Natural killer cell (primary cell): ENCODE data around the gene LGALSL. TPM values are rescaled to one million over a fixed set of nuclear protein-coding genes. Genes with fewer than 3 reads are reported as not detected.

Experiments used
- ATAC-seq, 3 donors: fragments of 150-1000 bp in 2 of 3; fragments of 200-7000 bp in 1 of 3; cut with Tn5 transposase; 1 replicate in 1 of 3; 2 replicates in 2 of 3; pipeline ENCODE4 v1.10.0; 2021; ENCODE audit warnings: mild to moderate bottlenecking in 2 of 3, moderate library complexity in 2 of 3
- DNase-seq, 2 donors: peaks; one replicate each; pipeline versions ENCODE4 v3.0.0 to v3.0.0-alpha.2; 2013 to 2021; ENCODE audit warnings: mixed read lengths in 1 of 2
- H3K27ac ChIP-seq: one replicate; pipeline ENCODE4 v1.5.1; 2013; ENCODE audit warnings: mild to moderate bottlenecking, low read length
- H3K27me3 ChIP-seq: one replicate; pipeline ENCODE4 v1.6.1; 2013; ENCODE audit warnings: low read length; ENCODE audit not compliant: control insufficient read depth, insufficient read depth
- H3K36me3 ChIP-seq: one replicate; pipeline ENCODE4 v1.6.1; 2013; ENCODE audit warnings: low read length; ENCODE audit not compliant: control insufficient read depth, insufficient read depth
- H3K4me1 ChIP-seq: one replicate; pipeline ENCODE4 v1.6.1; 2013; ENCODE audit warnings: low read length; ENCODE audit not compliant: control insufficient read depth, insufficient read depth
- H3K4me3 ChIP-seq: one replicate; pipeline ENCODE4 v1.5.1; 2013; ENCODE audit warnings: low read length
- H3K9me3 ChIP-seq: one replicate; pipeline ENCODE4 v1.6.1; 2013; ENCODE audit warnings: low read length; ENCODE audit not compliant: control insufficient read depth, insufficient read depth
- H3K27ac Mint-ChIP-seq, 2 donors: one replicate each; pipeline ENCODE4 v1.8.0; 2022; ENCODE audit warnings: mild to moderate bottlenecking in 2 of 2, mixed read lengths in 2 of 2, moderate library complexity in 1 of 2
- H3K27me3 Mint-ChIP-seq, 2 donors: one replicate each; pipeline ENCODE4 v1.8.0; 2022; ENCODE audit warnings: low read depth in 2 of 2, mixed read lengths in 2 of 2
- H3K36me3 Mint-ChIP-seq: one replicate; pipeline ENCODE4 v1.8.0; 2022; ENCODE audit warnings: mixed read lengths
- H3K4me1 Mint-ChIP-seq, 2 donors: one replicate each; pipeline ENCODE4 v1.8.0; 2022; ENCODE audit warnings: mixed read lengths in 2 of 2
- H3K4me3 Mint-ChIP-seq: one replicate; pipeline ENCODE4 v1.8.0; 2022; ENCODE audit warnings: mild to moderate bottlenecking, moderate library complexity, mixed read lengths
- H3K9me3 Mint-ChIP-seq, 2 donors: one replicate each; pipeline ENCODE4 v1.8.0; 2022; ENCODE audit warnings: mixed read lengths in 2 of 2
- WGBS: methylation state at CpG from one replicate; pipeline ENCODE4 v1.1.7; 2013; ENCODE audit warnings: missing lambda C conversion rate; ENCODE audit not compliant: insufficient coverage; 5-methylcytosine and 5-hydroxymethylcytosine counted together
- intact Hi-C: fragments of 100-400 bp; cut with micrococcal nuclease; formaldehyde crosslinking; loops from one replicate; pipeline ENCODE4 v1.14.2; 2022
- total RNA-seq, 4 donors: library from RNA; stranded (reverse); fragments of 120-200 nt in 1 of 4; gene quantifications; one replicate each; pipeline versions ENCODE4 v1.2.3 to v1.2.4, GENCODE V29; 2013 to 2022
- TF ChIP-seq, protein P1 (sequence below): fragments of 200-600 bp; IDR thresholded peaks from one replicate; pipeline ENCODE4 v1.8.0; 2022; ENCODE audit warnings: antibody characterized with exemption

LGALSL gene
- total RNA-seq, 3 donors from 2014 or later (not counting 1 experiment from before 2014, with no cell fraction given): 1.3 to 8.6 (median 2.0) TPM

DNA sequence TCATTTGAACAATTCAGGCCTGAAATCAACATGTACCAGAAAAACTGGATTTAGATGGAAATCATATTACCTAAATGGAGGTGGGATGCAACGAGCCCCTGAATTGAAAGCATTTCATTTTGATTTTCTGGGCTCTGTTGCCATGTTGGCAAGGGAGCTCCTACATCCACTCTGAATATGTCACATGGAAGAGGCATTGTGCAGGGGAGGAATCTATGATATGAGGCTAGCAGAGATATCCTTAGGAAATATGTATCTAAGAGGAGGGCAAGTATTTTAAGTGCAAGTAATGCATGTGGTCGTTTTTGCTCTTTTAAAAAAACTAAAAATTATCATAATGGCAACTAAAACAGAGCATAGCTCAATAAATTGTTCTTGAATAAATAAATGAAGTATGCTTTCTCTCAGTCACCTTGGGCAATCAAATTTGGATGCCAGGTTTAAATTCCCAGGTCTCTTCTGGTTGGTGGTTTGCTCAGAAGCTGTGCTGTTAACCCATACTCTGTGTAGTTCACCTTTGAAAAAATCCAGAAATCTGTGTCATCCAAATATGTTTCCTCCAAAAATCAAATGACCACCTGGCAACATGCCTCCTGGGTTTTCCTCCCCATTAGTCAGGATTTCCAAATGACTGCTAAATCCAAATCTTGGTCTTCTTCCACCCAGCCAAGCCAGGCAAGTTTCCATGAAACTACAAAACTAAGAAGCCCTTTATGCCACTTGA is 6.5 kb upstream of the LGALSL start:
- H3K4me3 ChIP-seq: no peak overlapping the region
- H3K4me1 ChIP-seq: no peaks in the 10 kb centered on the region
- DNase-seq (no peak), ATAC-seq (no peak)
- no peaks in the 10 kb centered on the region for H3K9me3 ChIP-seq
- no peaks in the 10 kb centered on the region for H3K27me3 ChIP-seq
- TF ChIP-seq, protein P1, sequence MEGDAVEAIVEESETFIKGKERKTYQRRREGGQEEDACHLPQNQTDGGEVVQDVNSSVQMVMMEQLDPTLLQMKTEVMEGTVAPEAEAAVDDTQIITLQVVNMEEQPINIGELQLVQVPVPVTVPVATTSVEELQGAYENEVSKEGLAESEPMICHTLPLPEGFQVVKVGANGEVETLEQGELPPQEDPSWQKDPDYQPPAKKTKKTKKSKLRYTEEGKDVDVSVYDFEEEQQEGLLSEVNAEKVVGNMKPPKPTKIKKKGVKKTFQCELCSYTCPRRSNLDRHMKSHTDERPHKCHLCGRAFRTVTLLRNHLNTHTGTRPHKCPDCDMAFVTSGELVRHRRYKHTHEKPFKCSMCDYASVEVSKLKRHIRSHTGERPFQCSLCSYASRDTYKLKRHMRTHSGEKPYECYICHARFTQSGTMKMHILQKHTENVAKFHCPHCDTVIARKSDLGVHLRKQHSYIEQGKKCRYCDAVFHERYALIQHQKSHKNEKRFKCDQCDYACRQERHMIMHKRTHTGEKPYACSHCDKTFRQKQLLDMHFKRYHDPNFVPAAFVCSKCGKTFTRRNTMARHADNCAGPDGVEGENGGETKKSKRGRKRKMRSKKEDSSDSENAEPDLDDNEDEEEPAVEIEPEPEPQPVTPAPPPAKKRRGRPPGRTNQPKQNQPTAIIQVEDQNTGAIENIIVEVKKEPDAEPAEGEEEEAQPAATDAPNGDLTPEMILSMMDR: no peak
- peaks cover 27 to 37% of the 10 kb centered on the region in 2 donors for H3K27me3 Mint-ChIP-seq
- no peaks in the 10 kb centered on the region for H3K36me3 Mint-ChIP-seq
- 93% methylated on average over 1 of the region's 2 CpGs for whole genome bisulfite sequencing
- intact Hi-C loops: no loop called here
- H3K27ac Mint-ChIP-seq: no peak overlapping the region
- no peaks in the 10 kb centered on the region for H3K4me1 Mint-ChIP-seq
- H3K36me3 ChIP-seq: no peaks in the 10 kb centered on the region
- no peaks in the 10 kb centered on the region for H3K9me3 Mint-ChIP-seq
- no peak overlapping the region for H3K27ac ChIP-seq
- H3K4me3 Mint-ChIP-seq: no peak overlapping the region

DNA sequence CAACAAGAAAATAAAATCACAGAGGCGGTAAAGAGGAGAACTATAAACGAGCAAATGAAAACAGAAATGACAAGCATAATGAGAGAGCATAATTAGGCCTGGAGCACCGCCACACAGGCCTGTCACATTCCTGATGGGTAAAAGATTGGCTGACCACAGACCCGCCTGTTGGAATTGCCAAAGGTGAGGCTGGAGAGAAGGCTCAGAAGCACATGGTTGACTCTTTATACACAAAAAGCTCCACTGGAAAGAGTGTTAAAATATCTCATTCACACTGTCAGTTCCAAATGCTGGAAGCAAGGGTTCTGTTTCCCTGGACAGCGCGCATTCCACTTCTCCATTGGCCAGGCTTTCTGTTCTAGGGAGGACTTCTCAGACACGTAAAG is 5.9 kb upstream of the LGALSL start:
- H3K4me1 Mint-ChIP-seq: no peaks in the 10 kb centered on the region
- intact Hi-C loops: no loop called here
- no peaks in the 10 kb centered on the region for H3K36me3 Mint-ChIP-seq
- Histone ChIP-seq H3K4me1 (no peaks in the 10 kb centered on the region), H3K36me3 (no peaks in the 10 kb centered on the region), H3K27ac (no peak overlapping the region), H3K4me3 (no peak overlapping the region), H3K9me3 (no peaks in the 10 kb centered on the region), H3K27me3 (no peaks in the 10 kb centered on the region)
- H3K9me3 Mint-ChIP-seq: no peaks in the 10 kb centered on the region
- H3K27ac Mint-ChIP-seq: no peak overlapping the region
- H3K27me3 Mint-ChIP-seq: peaks cover 27 to 34% of the 10 kb centered on the region in 2 donors
- WGBS: 92% methylated on average over 7 of the region's 7 CpGs
- TF ChIP-seq, protein P1: no peak
- H3K4me3 Mint-ChIP-seq: no peak overlapping the region
- ATAC-seq: no peak
- no peak for DNase-seq

DNA sequence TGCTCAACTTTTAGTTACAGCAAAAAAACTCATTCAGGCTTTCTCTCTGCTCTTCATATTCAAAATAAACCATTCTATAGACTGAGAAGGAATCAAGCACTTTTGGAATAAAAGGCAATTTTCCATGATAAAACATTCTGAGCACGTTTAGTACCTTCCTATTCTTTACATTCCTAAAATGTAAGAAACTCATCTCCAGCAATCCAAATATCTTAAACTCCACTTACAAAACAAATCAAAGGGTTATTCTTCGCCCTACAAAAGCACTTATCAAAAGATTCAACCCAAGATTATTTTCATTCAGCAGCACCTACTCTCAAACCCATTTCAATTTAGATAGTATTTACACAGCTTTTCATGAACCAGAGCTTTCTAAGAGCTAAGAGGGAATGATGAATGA is 2.9 kb upstream of the LGALSL start:
- 88% methylated on average over 2 of the region's 2 CpGs for whole genome bisulfite sequencing
- TF ChIP-seq, protein P1: no peak
- intact Hi-C loops: no loop called here

More for the DNA sequence above, 2.9 kb upstream of the LGALSL start:
- Mint-ChIP-seq H3K4me1 (no peaks in the 10 kb centered on the region), H3K36me3 (no peaks in the 10 kb centered on the region), H3K27me3 (peaks cover 23 to 32% of the 10 kb centered on the region in 2 donors), H3K27ac (no peak overlapping the region), H3K4me3 (no peak overlapping the region), H3K9me3 (no peaks in the 10 kb centered on the region)
- ATAC-seq (no peak), DNase-seq (no peak)
- H3K4me3 ChIP-seq: no peak overlapping the region
- H3K9me3 ChIP-seq: no peaks in the 10 kb centered on the region
- H3K27ac ChIP-seq: no peak overlapping the region
- H3K4me1 ChIP-seq: peaks cover 8% of the 10 kb centered on the region
- peaks cover 4% of the 10 kb centered on the region for H3K27me3 ChIP-seq
- H3K36me3 ChIP-seq: no peaks in the 10 kb centered on the region
